Raji (cell line): ENCODE measurements around the gene DOCK6.

ENCODE experiments used
- POLR2A ChIP-seq: IDR thresholded peaks from 2 replicates; pipeline ENCODE4 v1.6.1; 2011; ENCODE audit warnings: low read depth, low read length, control low read depth; ENCODE audit not compliant: insufficient read depth

The DOCK6 gene

DNA sequence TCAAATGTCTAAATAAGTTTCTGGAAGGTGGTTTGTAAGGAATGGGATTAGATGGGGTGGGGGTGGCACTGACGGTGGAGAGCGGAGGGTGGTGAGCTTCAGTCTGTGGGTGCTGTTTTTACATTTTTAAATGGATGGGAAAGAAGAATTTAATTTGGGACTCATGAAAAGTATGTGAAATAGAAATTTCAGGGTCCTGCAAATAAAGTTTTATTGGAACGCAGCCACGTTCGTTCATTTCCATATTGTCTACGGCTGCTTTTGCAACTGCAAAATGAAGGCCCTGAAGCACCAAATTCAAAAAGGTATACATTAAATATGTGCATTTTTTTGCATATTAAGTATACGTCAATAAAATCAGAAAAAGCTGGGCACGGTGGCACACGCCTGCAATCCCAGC lies 74.9 kb downstream of the DOCK6 start:
- TF ChIP-seq POLR2A: no peak

GRCh38 chr19:11182994-11183393 lies 79.3 kb downstream of the DOCK6 start:
- no peak for TF ChIP-seq POLR2A

- TF ChIP-seq POLR2A: no peak
Measured at GRCh38 chr19:11181488-11181887, 80.8 kb downstream of the DOCK6 start.

GRCh38 chr19:11180346-11180745 lies 82.0 kb downstream of the DOCK6 start:
- no peak for TF ChIP-seq POLR2A

DNA sequence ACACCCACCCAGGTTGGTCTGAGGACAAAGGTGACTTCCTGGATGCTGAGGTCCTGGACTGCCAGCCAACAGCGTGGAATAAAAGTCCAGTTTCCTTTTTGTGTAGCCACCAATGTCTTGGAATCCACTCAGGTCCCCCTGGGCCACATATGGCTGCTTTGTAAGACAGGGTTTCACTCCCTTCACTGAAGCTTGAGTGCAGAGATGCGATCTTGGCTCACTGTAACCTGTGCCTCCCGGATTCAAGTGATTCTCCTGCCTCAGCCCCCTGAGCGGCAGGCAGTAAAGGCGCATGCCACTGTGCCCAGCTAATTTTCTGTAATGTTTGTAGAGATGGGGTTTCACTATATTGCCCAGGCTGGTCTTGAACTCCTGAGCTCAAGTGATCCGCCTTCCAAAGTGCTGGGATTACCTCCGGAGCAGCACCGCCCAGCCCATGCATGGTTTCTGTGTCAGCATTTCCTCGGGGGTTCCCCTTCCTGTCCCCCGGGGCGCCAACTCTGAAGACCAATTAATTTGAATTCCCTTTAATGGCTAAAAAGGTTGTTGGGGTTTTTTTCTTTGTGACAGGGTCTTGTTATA lies 82.5 kb downstream of the DOCK6 start:
- TF ChIP-seq POLR2A: no peak

DNA sequence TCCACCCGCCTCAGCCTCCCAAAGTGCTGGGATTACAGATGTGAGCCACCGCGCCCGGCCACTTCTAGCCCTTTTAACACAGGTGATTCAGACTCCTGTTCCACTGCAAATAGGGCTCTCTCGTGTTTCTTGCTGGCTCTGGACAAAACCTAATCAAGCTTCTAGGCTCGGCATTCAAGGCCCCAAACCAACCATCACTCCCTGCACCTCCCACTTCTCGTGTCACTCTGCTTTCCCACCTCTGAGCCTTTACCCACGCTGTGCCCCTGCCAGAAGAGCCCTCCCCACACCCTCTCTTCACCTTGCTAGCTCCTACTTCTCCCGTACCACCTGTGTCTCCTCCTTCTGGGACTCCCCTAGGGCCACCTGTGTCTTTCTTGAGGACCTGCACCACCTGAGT lies 84.7 kb downstream of the DOCK6 start:
- TF ChIP-seq POLR2A: no peak

- no peak for TF ChIP-seq POLR2A
Measured at GRCh38 chr19:11176466-11177193, 85.7 kb downstream of the DOCK6 start.

DNA sequence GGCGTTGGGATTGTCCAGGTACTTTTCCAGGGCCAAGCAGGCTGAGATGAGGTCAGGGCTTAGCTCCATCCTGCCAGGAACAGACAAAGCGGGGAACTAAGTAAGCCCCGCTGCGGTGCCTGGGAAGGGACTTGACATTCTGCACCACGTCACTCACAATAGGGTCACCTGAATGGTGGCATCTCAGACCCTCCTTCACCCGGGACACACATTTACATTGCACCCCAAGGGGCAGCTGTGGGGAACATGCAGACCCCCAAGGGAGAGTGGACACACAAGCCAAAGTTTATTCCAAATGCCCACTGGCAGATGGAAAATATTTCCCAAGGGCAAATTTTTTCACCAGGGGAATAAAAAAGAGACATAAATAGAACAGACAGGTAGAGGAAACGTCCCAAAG lies 86.4 kb downstream of the DOCK6 start:
- no peak for TF ChIP-seq POLR2A

DNA sequence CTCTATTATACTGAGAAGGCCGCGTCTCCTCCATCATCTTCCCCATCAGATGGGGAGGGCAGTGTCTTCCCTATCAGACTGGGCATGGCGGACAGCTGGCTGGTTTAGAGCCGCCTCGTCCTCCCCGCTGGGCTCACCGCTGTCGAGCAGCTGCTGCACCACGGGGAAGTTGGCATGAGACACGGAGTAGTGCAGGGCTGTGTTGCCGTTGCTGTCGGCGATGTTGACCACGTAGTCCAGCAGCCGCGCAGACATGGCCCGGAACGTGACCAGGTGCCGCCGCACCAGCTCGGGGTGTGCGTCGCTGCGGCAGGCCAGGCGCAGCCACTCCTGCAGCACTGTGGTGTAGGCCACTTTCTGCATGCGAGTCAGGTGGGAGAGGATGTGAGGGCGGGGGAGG lies 88.0 kb downstream of the DOCK6 start:
- TF ChIP-seq POLR2A: no peak

GRCh38 chr19:11173516-11174155 lies 88.7 kb downstream of the DOCK6 start:
- no peak for TF ChIP-seq POLR2A

- no peak for TF ChIP-seq POLR2A
Measured at GRCh38 chr19:11172576-11172975, 89.7 kb downstream of the DOCK6 start.

DNA sequence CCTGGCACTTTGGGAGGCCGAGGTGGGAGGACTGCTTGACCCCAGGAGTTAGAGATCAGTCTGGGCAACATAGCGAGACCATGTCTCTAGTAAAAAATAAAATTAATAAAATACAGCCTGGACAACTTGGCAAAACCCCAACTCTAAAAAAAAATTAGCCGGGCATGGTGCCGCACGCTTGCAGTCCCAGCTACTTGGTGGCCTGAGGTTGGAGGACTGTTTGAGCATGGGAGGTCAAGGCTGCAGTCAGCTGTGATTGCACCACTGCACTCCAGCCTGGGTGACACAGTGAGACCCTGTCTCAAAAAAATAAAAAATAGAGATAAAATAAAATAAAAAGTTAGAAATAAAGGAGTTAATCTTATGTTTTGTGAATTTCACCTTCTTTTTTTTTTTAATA lies 91.2 kb downstream of the DOCK6 start:
- TF ChIP-seq POLR2A: no peak

GRCh38 chr19:11169896-11170678 lies 92.2 kb downstream of the DOCK6 start:
- TF ChIP-seq POLR2A: no peak

DNA sequence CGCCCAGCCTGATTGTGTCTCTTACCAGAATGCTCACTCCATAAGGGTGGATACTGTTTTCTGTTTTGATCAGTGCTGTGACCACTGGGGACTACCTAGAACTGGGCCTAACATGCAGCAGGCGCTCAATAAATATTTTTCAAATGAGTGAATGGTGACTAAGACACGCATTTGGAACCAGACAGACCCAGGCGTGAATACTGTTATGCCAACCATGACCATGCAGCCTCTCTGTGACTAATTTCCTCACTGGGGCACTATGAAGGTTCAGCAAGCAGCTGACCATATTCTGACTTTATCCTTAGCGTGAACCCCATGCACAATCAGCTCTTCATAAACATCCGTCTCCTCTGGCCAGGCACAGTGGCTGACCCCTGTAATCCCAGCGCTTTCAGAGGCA lies 93.8 kb downstream of the DOCK6 start:
- no peak for TF ChIP-seq POLR2A

DNA sequence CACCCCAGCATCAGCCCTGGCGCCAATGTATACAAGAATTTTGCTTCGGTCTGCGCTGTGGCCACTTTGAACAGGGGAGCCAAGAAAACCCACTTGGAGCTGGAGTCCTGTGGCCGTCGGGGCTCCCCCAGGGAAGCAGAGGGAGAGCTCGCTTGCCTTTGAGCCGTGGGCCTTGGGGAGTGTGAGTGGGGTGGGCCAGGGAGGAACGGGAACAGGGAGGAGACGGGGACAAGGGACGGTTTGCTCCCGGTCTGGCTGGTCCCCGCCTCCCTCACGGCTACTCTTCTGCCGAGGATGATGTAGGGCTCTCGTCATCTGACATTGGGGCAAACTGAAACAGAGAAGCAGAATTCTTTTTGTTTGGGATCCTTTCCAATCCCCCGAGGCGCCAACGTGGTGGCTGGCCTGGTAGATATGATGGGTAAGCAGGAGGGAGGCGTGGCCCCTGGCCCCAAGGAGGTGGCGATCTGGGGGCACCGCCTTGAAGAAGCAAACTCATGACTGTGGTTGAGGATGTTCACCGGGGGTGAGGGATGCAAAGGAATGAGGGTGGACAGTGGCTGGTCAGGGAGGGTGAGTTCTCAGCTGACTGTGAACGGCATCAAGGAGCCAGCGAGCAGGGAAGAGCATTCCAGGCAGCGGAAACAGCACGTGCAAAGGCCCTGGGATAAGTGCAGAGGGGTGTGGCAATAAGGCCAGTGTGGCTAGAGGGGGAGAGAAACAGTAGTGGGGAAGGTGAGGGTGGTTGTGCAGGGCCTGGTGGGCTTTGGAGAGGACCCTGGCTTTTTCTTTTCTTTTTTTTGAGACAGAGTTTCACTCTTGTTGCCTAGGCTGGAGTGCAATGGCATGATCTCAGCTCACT lies 95.8 kb downstream of the DOCK6 start:
- no peak for TF ChIP-seq POLR2A
